A172 (cell line): ENCODE results near the gene FCHO2. TPM values are rescaled to one million over a fixed set of nuclear protein-coding genes. Genes with fewer than 3 reads are reported as not detected.

Experiments
- DNase-seq: peaks from one replicate; pipeline ENCODE4 v3.0.0-alpha.2; 2015; ENCODE audit warnings: low spot score
- total RNA-seq: library from RNA; depleted of rRNA; stranded (reverse); fragments of >200 nt; shearing (Covaris generic); gene quantifications from 2 replicates; pipeline ENCODE4 v1.2.3, GENCODE V29; 2014

FCHO2 gene
- total RNA-seq, 1 experiment from 2014 or later = 12.9 TPM

- no peak for DNase-seq
Observed at GRCh38 chr5:73110190-73110589, 154.3 kb downstream of the FCHO2 start.

- no peak for DNase-seq
Observed at GRCh38 chr5:73111536-73111935, 155.7 kb downstream of the FCHO2 start.

GRCh38 chr5:73112359-73112758 lies 156.5 kb downstream of the FCHO2 start:
- DNase-seq = no peak

- no peak for DNase-seq
Observed at GRCh38 chr5:73114044-73114688, 158.3 kb downstream of the FCHO2 start.

GRCh38 chr5:73115399-73116051 lies 159.7 kb downstream of the FCHO2 start:
- DNase-seq = peak; percentile 79

GRCh38 chr5:73116506-73116905 lies 160.7 kb downstream of the FCHO2 start:
- no peak for DNase-seq

GRCh38 chr5:73117088-73117740 lies 161.4 kb downstream of the FCHO2 start:
- no peak for DNase-seq

GRCh38 chr5:73118391-73118973 lies 162.6 kb downstream of the FCHO2 start:
- no peak for DNase-seq

- DNase-seq = no peak
Observed at GRCh38 chr5:73119451-73120157, 163.8 kb downstream of the FCHO2 start.

- peak; percentile 17 for DNase-seq
Observed at GRCh38 chr5:73120222-73121118, 164.6 kb downstream of the FCHO2 start, which contains the start of gene TMEM171. TSS of gene TMEM171 (plus strand) at chr5:73120575. CDS start at chr5:73123374, 2,799 bp downstream.

GRCh38 chr5:73121119-73121463 lies 165.2 kb downstream of the FCHO2 start:
- peak; percentile 53 for DNase-seq

- DNase-seq = peak; percentile 81
Observed at GRCh38 chr5:73122875-73123810, 167.3 kb downstream of the FCHO2 start.

- no peak for DNase-seq
Observed at GRCh38 chr5:73125289-73125688, 169.4 kb downstream of the FCHO2 start.

GRCh38 chr5:73126381-73126780 lies 170.5 kb downstream of the FCHO2 start:
- DNase-seq = no peak

GRCh38 chr5:73126957-73127356 lies 171.1 kb downstream of the FCHO2 start:
- DNase-seq = no peak

- DNase-seq = peak; percentile 20
Observed at GRCh38 chr5:73129143-73129542, 173.3 kb downstream of the FCHO2 start.

GRCh38 chr5:73130811-73131210 lies 175.0 kb downstream of the FCHO2 start:
- no peak for DNase-seq

GRCh38 chr5:73131711-73132425 lies 176.0 kb downstream of the FCHO2 start:
- DNase-seq = no peak

- no peak for DNase-seq
Observed at GRCh38 chr5:73132759-73133158, 176.9 kb downstream of the FCHO2 start.
